T-helper 1 cell treated with Interleukin-12 subunit alpha and Interleukin-12 subunit beta and Interleukin-4 antibody, amounts not matched to agents 30 ng/mL and 1 ng/mL, for 36 hours (primary cell): ENCODE measurements around the gene ENPP1. TPM values are rescaled to one million over a fixed set of nuclear protein-coding genes. Genes with fewer than 3 reads are reported as not detected.

Experiments used
- total RNA-seq: library from RNA; stranded (reverse); gene quantifications from 2 replicates; pipeline ENCODE4 v1.2.3, GENCODE V29; 2022

ENPP1 gene
- total RNA-seq, 1 donor from 2014 or later, result 0.27 TPM

Other genes with a start within 250 kb of the ENPP1 start
- gene ARG1, start 234.8 kb upstream of the ENPP1 start, total RNA-seq, result not detected in 2 replicates
- gene MED23, start 179.8 kb upstream of the ENPP1 start, total RNA-seq, result 38.2 and 40.1 TPM in 2 replicates
- gene ENPP3, start 170.7 kb upstream of the ENPP1 start, total RNA-seq, result 1.5 and 2.2 TPM in 2 replicates
- gene OR2A4, start 106.6 kb upstream of the ENPP1 start, total RNA-seq, result not detected in 2 replicates
- not detected in 2 replicates for gene CTAGE9, start 97.0 kb upstream of the ENPP1 start, total RNA-seq
- not detected in 2 replicates for gene CCN2, start 143.4 kb downstream of the ENPP1 start, total RNA-seq